Stomach smooth muscle (tissue), 2 donors: ENCODE results near the gene P2RX2.

ENCODE experiments used
- H3K27ac ChIP-seq: one replicate; pipeline ENCODE4 v1.7.0; 2013; ENCODE audit warnings: mild to moderate bottlenecking, low read length, inconsistent platforms
- H3K27me3 ChIP-seq, 2 donors: one replicate each; pipeline ENCODE4 v1.7.0; 2013; ENCODE audit warnings: low read length in 2 of 2; ENCODE audit not compliant: insufficient read depth in 2 of 2, control insufficient read depth in 1 of 2
- H3K36me3 ChIP-seq, 2 donors: one replicate each; pipeline ENCODE4 v1.7.0; 2013; ENCODE audit warnings: low read length in 2 of 2; ENCODE audit not compliant: control insufficient read depth in 2 of 2, insufficient read depth in 2 of 2
- H3K4me1 ChIP-seq: one replicate; pipeline ENCODE4 v1.7.0; 2013; ENCODE audit warnings: low read length; ENCODE audit not compliant: control insufficient read depth, insufficient read depth
- H3K4me3 ChIP-seq, 2 donors: one replicate each; pipeline ENCODE4 v1.7.0; 2013; ENCODE audit warnings: low read length in 2 of 2
- H3K9ac ChIP-seq, 2 donors: one replicate each; pipeline ENCODE4 v1.7.0; 2013; ENCODE audit warnings: low read length in 2 of 2, mild to moderate bottlenecking in 1 of 2
- H3K9me3 ChIP-seq, 2 donors: one replicate each; pipeline ENCODE4 v1.7.0; 2013; ENCODE audit warnings: low read length in 2 of 2; ENCODE audit not compliant: control insufficient read depth in 2 of 2
- donor health status: healthy.
- donor health status: Pancreatic carcinoma.

The P2RX2 gene

DNA sequence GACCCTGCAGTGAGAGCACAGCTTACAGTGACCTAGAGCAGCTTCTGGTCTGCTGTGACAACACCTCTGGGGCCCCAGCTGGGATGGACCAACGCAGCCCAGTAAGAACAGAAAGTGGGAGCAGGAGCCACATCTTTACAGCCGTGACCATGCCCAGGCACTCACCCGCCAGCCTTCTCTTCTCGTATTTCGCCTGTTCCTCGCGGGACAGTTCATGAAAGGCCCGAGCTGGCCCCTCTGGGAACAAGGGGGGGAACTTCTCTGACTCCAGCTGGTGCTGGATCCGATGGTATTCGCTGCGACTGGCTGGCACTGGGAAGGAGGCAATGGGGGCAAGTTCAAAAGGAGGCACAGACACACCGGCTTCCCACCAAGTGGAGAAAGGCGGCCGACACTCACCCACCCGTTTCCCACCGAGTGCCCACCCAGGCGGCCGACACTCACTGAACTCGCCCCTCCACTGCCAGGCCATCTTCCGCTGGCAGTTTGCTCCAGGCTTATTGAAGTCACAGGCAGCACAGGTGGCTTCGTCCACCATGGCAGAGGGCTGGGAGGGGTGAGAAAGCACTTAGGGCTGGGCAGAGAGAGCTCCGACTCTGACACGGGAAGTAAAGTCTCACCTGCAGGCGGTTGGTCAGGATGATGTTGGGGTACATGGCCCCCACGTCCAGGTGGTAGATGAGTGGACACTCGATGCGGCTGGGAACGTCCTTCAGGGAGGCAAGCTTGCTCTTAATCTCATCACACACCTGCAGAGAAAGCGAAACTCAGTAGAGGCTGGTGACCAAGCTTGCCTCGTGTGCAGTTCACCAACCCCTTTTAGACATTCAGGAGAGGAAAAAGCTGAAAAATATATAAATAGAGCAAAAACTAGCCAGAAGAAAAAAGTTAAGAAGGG lies 49.9 kb downstream of the P2RX2 start:
- H3K36me3 ChIP-seq = peaks cover 19 to 58% of the 10 kb centered on the region in 2 donors
- no peak overlapping the region for H3K27ac ChIP-seq

DNA sequence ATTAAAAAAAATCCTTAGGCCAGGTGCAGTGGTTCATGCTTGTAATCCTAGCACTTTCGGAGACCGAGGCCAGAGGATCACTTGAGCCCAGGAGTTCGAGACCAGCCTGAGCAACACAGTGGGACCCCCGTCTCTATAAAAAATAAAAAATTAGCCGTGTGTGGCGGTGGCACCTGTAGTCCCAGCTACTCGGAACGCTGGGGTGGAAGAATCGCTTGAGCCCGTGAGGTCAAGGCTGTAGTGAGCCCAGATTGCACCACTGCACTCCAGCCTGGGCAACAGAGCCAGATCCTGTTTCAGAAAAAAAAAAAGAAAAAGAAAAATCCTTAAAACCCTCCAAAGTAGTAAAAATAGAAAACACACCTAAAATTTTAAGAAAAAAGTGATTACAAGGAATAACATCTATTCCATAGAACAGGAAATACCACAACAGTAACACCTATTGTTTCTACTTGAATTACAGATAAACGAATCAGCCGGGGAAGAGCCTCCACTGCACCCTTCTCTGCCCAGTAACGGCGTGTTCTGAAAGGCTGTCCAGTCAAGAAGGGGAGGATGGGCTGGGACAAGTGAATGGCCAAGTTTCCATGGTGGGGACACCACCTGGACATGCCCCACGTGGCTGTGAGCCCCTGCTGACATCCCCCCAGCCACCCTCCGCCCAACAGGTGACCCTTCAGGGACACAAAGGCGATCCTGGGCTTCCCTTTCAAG lies 50.7 kb downstream of the P2RX2 start:
- Histone ChIP-seq H3K9ac (no peak overlapping the region), H3K36me3 (peaks cover 19 to 53% of the 10 kb centered on the region in 2 donors), H3K27ac (no peak overlapping the region), H3K27me3 (no peaks in the 10 kb centered on the region), H3K9me3 (no peaks in the 10 kb centered on the region), H3K4me1 (no peaks in the 10 kb centered on the region), H3K4me3 (no peak overlapping the region)

More for the DNA sequence above, 49.9 kb downstream of the P2RX2 start:
- H3K4me3 ChIP-seq = no peak overlapping the region
- H3K27me3 ChIP-seq = no peaks in the 10 kb centered on the region
- no peaks in the 10 kb centered on the region for H3K9me3 ChIP-seq
- no peak overlapping the region for H3K9ac ChIP-seq
- H3K4me1 ChIP-seq = no peaks in the 10 kb centered on the region
